Activated CD4-positive, alpha-beta T cell treated with anti-CD3 and anti-CD28 coated beads, Interleukin-2, amount 10 ng/mL, durations not matched to agents 24 days and 14 days (primary cell): ENCODE data around the gene CGRRF1. TPM values are rescaled to one million over a fixed set of nuclear protein-coding genes. Genes with fewer than 3 reads are reported as not detected.

ENCODE experiments used
- DNase-seq: peaks from one replicate; pipeline ENCODE4 v3.0.0; 2022
- H3K27ac Mint-ChIP-seq: one replicate; pipeline ENCODE4 v1.8.0; 2022; ENCODE audit warnings: mild to moderate bottlenecking, mixed read lengths
- H3K27me3 Mint-ChIP-seq: one replicate; pipeline ENCODE4 v1.8.0; 2022; ENCODE audit warnings: mixed read lengths
- H3K36me3 Mint-ChIP-seq: one replicate; pipeline ENCODE4 v1.8.0; 2022; ENCODE audit warnings: low read depth, mild to moderate bottlenecking, mixed read lengths
- H3K4me1 Mint-ChIP-seq: one replicate; pipeline ENCODE4 v1.8.0; 2021; ENCODE audit warnings: mixed read lengths
- H3K4me3 Mint-ChIP-seq: one replicate; pipeline ENCODE4 v1.8.0; 2022; ENCODE audit warnings: mild to moderate bottlenecking, moderate library complexity, mixed read lengths
- H3K9me3 Mint-ChIP-seq: one replicate; pipeline ENCODE4 v1.8.0; 2021; ENCODE audit warnings: mixed read lengths
- intact Hi-C: fragments of 100-400 bp; cut with micrococcal nuclease; formaldehyde crosslinking; loops from one replicate; pipeline ENCODE4 v1.15.1; 2023
- total RNA-seq: library from RNA; stranded (reverse); gene quantifications from 2 replicates; pipeline ENCODE4 v1.2.3, GENCODE V29; 2022

CGRRF1 gene
- total RNA-seq, 1 donor from 2014 or later, result 11.9 TPM

DNA sequence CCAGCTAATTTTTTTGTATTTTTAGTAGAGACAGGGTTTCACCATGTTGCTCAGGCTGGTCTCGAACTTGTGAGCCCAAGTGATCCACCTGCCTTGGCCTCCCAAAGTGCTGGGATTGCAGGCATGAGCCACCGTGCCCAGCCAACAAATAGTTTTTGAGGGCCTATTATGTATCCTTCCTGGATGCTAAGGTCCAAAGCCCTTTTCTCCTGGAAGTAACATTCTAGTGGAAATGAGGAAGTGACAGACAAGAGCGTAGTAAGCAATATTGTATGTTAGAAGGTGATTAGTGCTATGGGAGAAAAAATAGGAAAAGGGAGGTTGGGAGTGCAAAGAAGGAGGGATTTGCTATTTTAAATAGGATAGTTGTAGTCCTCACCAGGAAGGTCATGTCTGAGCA, 9.0 kb upstream of the CGRRF1 start:
- no peak for DNase-seq
- Mint-ChIP-seq H3K27ac (no peak overlapping the region), H3K4me1 (no peaks in the 10 kb centered on the region), H3K36me3 (no peaks in the 10 kb centered on the region), H3K27me3 (peaks cover 30% of the 10 kb centered on the region), H3K9me3 (no peaks in the 10 kb centered on the region), H3K4me3 (no peak overlapping the region)
- intact Hi-C loops, result no loop called here

DNA sequence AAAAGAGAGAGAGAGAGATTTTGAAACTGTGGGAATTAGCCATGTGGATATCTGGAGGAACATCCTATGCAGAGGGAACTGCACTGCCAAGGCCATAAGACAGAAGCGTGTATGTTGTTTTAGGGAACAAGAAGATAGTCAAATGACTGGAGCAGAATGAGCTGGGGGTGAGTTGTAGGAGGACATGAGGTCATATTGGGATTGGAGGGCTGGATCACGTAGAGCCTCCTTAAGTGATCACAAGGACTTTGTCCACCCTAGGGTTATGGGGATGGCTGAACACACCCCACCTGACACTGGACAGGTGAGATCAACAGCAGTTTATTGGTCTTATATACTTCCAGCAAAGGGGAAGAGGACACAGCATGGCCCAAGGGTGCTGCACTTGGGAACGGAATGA, 8.2 kb upstream of the CGRRF1 start:
- Mint-ChIP-seq H3K27ac (no peak overlapping the region), H3K4me1 (no peaks in the 10 kb centered on the region), H3K4me3 (no peak overlapping the region), H3K9me3 (no peaks in the 10 kb centered on the region), H3K27me3 (peaks cover 31% of the 10 kb centered on the region), H3K36me3 (no peaks in the 10 kb centered on the region)
- DNase-seq, result peak; percentile 53
- intact Hi-C loops, result no loop called here

DNA sequence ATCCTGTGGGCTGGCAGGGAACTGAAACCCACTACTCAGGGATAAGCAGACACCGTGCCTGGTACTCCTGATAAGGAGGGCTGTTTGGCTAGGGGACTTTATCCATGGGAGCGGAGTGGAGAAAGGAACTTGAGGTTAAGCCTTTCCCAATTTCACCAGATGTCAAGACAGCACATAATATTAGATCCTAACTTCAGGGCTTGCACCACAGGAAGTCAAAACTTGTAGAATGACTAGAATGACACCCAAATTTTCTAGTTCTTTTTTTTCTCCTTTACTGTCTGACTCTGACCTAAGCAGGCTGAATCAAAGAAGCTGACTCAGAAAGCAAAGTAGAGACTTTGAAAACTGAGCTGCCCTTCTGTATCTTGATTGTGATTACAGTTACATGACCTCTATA, 7.1 kb upstream of the CGRRF1 start:
- Mint-ChIP-seq H3K36me3 (no peaks in the 10 kb centered on the region), H3K27ac (no peak overlapping the region), H3K9me3 (no peaks in the 10 kb centered on the region), H3K4me1 (no peaks in the 10 kb centered on the region), H3K27me3 (peaks cover 33% of the 10 kb centered on the region), H3K4me3 (no peak overlapping the region)
- intact Hi-C loops, result no loop called here
- no peak for DNase-seq

DNA sequence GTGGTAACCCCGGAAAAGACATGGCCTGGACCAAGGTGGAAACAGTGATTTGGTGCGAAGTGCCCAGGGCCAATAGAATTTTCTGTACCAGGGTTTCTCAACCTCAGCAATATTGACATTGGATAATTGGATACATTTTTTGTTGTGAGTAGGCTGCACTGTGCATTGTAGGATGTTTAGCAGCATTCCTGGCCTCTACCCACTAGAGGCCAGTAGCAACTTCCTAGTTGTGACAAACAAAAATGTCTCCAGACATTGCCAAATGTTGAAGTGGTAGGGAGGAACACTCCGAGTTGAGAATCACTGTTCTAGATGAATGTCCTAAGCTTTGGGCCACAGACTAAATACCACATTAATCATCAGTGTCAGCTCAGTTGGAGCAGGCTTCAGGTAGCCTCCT, 6.2 kb upstream of the CGRRF1 start:
- peaks cover 27% of the 10 kb centered on the region for H3K27me3 Mint-ChIP-seq
- H3K4me3 Mint-ChIP-seq, result no peak overlapping the region
- H3K9me3 Mint-ChIP-seq, result no peaks in the 10 kb centered on the region
- no peaks in the 10 kb centered on the region for H3K4me1 Mint-ChIP-seq
- no peak for DNase-seq
- H3K36me3 Mint-ChIP-seq, result no peaks in the 10 kb centered on the region
- H3K27ac Mint-ChIP-seq, result no peak overlapping the region
- intact Hi-C loops, result no loop called here

DNA sequence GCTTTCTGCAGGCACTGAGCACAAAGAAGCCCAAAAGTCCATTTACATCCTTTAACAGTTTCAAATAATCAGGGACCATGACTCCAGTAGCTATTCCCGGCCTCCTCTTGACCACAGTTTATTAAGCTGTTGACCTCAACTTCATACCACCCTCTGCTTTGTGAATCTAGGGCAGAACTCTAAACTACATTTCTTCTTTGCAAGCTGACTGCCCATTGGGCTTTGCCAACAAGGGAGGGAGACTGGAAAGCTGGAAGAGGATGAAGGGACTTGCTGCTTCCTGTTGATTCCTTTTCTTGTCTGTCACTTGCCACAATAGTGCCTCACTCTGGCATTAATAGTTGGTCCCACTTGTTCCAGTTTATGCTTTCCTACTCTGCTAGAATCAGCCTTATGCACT, 2.7 kb downstream of the CGRRF1 start:
- H3K27ac Mint-ChIP-seq, result no peak overlapping the region
- intact Hi-C loops, result no loop called here
- H3K36me3 Mint-ChIP-seq, result peaks cover 21% of the 10 kb centered on the region

DNA sequence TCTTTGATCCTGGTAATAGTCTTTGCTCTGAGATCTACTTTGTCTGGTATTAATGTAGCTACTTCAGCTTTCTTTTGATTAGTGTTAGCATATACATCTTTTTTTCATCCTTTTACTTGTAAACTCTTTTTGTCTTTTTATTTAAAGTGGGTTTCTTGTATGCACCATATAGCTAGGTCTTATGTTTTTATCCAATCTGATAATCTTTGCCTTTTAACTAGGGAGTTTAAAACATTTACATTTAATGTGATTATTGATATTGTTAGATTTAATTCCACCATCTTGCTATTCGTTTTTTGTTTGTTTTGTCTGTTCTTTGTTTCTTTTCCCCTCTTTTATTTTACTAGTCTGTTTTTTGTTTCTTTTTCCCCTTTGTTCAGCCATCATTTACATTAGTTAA, 6.0 kb downstream of the CGRRF1 start:
- Mint-ChIP-seq H3K27me3 (no peaks in the 10 kb centered on the region), H3K27ac (no peak overlapping the region), H3K4me3 (no peak overlapping the region), H3K9me3 (no peaks in the 10 kb centered on the region), H3K4me1 (peaks cover 23% of the 10 kb centered on the region), H3K36me3 (peaks cover 24% of the 10 kb centered on the region)
- DNase-seq, result no peak
- intact Hi-C loops, result no loop called here

More for the DNA sequence above, 2.7 kb downstream of the CGRRF1 start:
- Mint-ChIP-seq H3K9me3 (no peaks in the 10 kb centered on the region), H3K27me3 (no peaks in the 10 kb centered on the region), H3K4me3 (no peak overlapping the region), H3K4me1 (peaks cover 32% of the 10 kb centered on the region)
- DNase-seq, result no peak

DNA sequence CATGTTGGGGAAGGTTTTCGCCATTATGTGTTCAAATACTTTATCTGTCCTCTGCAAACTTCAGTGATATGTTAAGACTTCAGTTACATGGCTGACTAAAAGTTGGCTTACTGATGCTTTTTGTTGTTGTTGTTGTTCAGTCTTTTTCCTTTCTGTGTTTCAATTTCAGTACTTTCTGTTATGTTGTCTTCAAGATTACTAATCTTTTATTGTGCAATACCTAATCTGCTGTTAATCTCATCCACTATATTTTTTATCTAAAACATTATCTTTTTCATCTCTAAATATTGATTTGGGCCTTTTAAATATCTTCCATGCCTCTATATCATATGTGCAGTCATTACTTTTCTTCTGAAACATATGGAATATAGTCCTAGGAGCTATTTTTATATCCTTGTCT, 7.0 kb downstream of the CGRRF1 start:
- peaks cover 16% of the 10 kb centered on the region for H3K4me1 Mint-ChIP-seq
- peaks cover 24% of the 10 kb centered on the region for H3K36me3 Mint-ChIP-seq
- H3K4me3 Mint-ChIP-seq, result no peak overlapping the region
- no peak overlapping the region for H3K27ac Mint-ChIP-seq
- no peaks in the 10 kb centered on the region for H3K27me3 Mint-ChIP-seq
- H3K9me3 Mint-ChIP-seq, result no peaks in the 10 kb centered on the region
- DNase-seq, result no peak
- intact Hi-C loops, result no loop called here

DNA sequence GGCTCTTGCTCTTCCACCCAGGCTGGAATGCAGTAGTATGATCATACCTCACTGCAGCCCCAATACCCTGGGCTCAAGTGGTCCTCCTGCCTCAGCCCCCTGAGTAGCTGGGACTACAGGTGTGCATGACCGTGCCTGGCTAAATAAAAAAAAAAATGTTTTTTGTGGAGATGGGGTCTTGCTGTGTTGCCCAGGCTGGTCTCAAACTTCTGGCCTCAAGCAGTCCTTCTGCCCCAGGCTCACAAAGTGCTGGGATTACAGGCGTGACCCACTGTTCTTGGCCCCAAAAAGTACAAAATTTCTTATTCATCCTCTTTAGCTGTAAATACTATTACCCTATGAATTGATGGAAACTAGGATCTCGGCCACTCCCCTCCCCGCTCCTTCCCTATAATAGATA, 14.7 kb downstream of the CGRRF1 start:
- intact Hi-C loops, result no loop called here
- peaks cover 2% of the 10 kb centered on the region for H3K4me1 Mint-ChIP-seq
- H3K9me3 Mint-ChIP-seq, result no peaks in the 10 kb centered on the region
- H3K36me3 Mint-ChIP-seq, result peaks cover 15% of the 10 kb centered on the region
- H3K4me3 Mint-ChIP-seq, result no peak overlapping the region
- no peaks in the 10 kb centered on the region for H3K27me3 Mint-ChIP-seq
- DNase-seq, result peak; percentile 35
- H3K27ac Mint-ChIP-seq, result no peak overlapping the region

DNA sequence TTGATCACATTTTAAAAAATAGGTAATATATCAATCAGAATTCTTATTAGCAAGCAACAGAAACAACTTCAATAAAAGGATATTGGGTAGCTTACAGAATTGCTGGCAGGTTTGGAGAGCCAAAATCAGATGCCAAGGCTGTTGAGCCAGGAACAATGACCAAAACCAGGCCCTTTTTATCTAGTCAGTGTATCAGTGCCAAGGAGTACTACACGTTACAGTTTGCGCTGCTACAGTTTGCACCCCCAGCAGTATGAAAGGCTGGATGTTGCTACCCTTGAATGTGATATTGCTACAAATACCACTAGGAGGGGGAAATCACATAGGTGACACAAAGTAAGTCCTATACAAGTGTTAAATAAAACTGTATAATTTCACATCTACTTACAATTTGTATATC, 19.3 kb downstream of the CGRRF1 start:
- H3K27me3 Mint-ChIP-seq, result no peaks in the 10 kb centered on the region
- H3K9me3 Mint-ChIP-seq, result no peaks in the 10 kb centered on the region
- H3K4me3 Mint-ChIP-seq, result no peak overlapping the region
- intact Hi-C loops, result no loop called here
- no peak for DNase-seq
- H3K27ac Mint-ChIP-seq, result no peak overlapping the region
- peaks cover 4% of the 10 kb centered on the region for H3K4me1 Mint-ChIP-seq
- H3K36me3 Mint-ChIP-seq, result peaks cover 5% of the 10 kb centered on the region

DNA sequence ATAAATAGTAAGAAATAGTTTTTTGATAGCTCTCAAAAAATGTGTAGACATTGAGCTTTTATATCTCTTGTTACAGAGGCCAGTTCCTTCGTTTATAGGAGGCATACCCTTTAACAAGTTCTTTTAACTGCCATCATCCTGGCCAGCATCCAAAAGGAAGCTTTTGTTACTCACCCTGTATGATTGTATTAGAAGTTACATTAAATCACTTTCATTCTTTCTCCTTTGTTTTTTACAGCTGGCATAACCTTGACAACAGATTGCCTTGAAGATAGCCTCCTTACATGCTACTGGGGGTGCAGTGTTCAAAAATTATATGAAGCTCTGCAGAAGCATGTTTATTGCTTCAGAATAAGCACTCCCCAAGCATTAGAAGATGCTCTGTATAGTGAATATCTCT, 20.1 kb downstream of the CGRRF1 start:
- H3K36me3 Mint-ChIP-seq, result peaks cover 6% of the 10 kb centered on the region
- peaks cover 4% of the 10 kb centered on the region for H3K4me1 Mint-ChIP-seq
- H3K27ac Mint-ChIP-seq, result no peak overlapping the region
- no peaks in the 10 kb centered on the region for H3K9me3 Mint-ChIP-seq
- DNase-seq, result no peak
- H3K4me3 Mint-ChIP-seq, result no peak overlapping the region
- intact Hi-C loops, result no loop called here
- H3K27me3 Mint-ChIP-seq, result no peaks in the 10 kb centered on the region

DNA sequence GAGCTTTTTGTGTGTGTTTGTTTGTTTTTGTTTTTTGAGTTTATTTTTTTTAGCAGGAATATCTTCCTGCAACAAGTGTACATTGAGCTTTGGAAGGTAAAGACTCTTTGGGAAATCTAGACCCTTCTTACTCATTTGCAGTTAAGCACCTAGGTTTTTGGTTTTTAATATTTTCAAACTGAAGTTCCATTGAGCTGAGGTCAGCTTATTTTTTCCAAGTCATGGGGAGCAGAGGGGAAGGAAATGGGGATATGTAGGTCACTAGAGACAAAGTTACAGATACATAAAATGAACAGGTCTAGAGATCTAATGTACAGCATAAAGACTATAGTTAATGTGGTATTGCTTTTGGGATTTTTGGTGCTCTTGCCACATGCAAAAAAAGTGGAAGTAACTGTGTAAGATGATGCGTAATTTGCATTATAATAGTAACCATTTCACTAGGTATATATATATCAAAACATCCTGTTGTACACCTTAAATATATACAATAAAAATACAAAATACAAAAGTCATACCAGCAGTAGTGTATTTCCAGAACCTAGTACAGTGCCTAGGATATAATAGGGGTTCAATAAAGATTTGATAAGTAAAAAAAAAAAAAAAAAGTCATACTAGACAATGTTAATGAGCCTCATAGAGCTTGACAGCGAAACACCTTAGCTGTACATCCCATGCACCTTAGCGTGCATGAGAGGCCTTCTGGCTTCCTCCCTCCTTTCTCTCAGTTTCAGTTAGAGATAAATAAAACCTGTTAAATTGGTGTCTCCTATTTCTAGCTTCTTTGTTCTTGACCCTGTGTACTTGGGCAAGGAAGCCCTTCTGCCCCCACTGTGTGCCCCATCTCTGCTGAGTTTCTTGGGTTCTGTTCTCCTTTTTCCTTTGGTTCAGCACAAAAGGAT, 22.7 kb downstream of the CGRRF1 start:
- DNase-seq, result no peak
- Mint-ChIP-seq H3K9me3 (no peaks in the 10 kb centered on the region), H3K36me3 (peaks cover 4% of the 10 kb centered on the region), H3K4me1 (peaks cover 4% of the 10 kb centered on the region), H3K4me3 (no peak overlapping the region), H3K27me3 (no peaks in the 10 kb centered on the region), H3K27ac (peak overlapping the region; percentile 27)
- intact Hi-C loops, result no loop called here

DNA sequence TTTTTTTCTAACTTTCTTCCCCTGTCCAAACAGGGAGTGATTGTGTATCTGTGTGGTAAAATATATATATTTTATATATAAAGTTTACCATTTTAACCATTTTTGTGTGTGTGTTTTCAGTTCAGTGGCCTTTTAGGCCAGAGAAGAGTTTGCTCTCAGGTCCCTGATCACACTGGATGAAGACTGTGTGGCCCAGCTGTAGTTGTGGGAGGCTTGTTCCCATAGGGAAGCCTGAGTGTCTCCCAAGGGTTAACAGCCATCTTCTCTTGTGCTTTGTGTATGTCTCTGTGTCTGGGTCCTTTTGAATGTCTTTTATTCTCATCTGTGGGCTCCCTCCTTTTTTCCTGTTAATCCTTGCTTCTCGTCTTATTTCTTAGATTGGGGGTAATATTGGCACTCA, 23.4 kb downstream of the CGRRF1 start:
- no peaks in the 10 kb centered on the region for H3K27me3 Mint-ChIP-seq
- H3K4me3 Mint-ChIP-seq, result no peak overlapping the region
- H3K36me3 Mint-ChIP-seq, result peaks cover 4% of the 10 kb centered on the region
- no peaks in the 10 kb centered on the region for H3K9me3 Mint-ChIP-seq
- intact Hi-C loops, result no loop called here
- H3K27ac Mint-ChIP-seq, result no peak overlapping the region
- peaks cover 4% of the 10 kb centered on the region for H3K4me1 Mint-ChIP-seq
- no peak for DNase-seq

DNA sequence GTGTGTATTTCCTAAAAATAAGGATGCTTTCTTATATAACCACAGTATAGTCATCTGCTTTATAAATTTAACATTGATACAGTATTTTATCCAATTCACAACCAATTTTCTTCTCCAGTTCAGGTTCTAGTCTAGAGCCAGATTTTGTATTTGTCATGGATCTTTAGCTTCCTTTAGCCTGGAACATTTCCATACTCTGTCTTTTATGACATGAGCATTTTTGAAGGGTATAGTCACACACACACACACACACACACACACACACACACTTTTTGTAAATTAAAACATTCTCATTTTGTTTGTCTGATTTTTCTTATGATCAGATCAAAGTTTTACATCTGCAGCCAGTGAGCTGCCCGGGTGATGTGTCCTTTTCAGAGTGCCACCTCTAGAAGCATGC, 25.4 kb downstream of the CGRRF1 start:
- H3K27ac Mint-ChIP-seq, result no peak overlapping the region
- H3K4me3 Mint-ChIP-seq, result no peak overlapping the region
- H3K4me1 Mint-ChIP-seq, result peaks cover 4% of the 10 kb centered on the region
- peaks cover 5% of the 10 kb centered on the region for H3K36me3 Mint-ChIP-seq
- no peak for DNase-seq
- no peaks in the 10 kb centered on the region for H3K27me3 Mint-ChIP-seq
- no peaks in the 10 kb centered on the region for H3K9me3 Mint-ChIP-seq
- intact Hi-C loops, result no loop called here

DNA sequence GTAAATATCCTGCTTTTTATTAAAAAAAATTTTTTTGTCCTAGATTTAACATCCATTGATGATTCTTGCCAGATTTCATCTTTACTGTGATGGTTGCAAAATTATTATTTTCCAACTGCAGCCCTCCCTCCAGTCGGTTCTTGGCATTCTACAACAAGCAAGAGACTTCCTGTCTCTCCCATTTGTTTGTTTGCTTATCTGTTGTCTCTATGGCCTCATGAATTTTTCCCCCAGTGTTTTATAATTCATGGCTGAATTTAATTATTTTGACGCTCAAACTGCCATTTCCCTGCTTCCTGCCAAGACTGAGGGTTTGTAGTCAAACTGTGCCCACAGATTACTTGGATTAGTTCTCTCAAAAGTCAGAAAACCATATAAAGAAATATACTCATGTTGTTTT, 25.9 kb downstream of the CGRRF1 start:
- intact Hi-C loops, result no loop called here
- peaks cover 4% of the 10 kb centered on the region for H3K4me1 Mint-ChIP-seq
- H3K9me3 Mint-ChIP-seq, result no peaks in the 10 kb centered on the region
- H3K36me3 Mint-ChIP-seq, result peaks cover 6% of the 10 kb centered on the region
- DNase-seq, result peak; percentile 4
- no peak overlapping the region for H3K27ac Mint-ChIP-seq
- no peaks in the 10 kb centered on the region for H3K27me3 Mint-ChIP-seq
- no peak overlapping the region for H3K4me3 Mint-ChIP-seq

DNA sequence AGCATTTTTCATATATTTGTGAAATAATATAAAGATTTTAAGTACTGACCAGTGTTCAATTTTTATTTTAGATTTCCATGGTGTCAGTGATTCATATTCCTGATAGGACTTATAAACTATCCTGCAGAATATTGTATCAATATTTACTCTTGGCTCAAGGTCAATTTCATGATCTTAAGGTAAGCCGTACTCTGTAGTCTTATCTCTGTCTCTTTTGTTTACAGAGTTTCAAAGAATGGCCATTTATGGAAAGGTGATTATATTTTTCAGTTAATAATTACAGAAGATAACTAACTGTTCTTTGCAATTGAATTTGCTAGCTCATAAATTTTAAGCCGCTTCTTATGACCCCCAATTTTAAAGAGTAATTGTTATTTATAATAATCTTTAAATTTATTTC, 27.9 kb downstream of the CGRRF1 start:
- H3K4me3 Mint-ChIP-seq, result no peak overlapping the region
- peaks cover 6% of the 10 kb centered on the region for H3K36me3 Mint-ChIP-seq
- intact Hi-C loops, result no loop called here
- no peaks in the 10 kb centered on the region for H3K9me3 Mint-ChIP-seq
- no peak for DNase-seq
- peaks cover 4% of the 10 kb centered on the region for H3K4me1 Mint-ChIP-seq
- no peaks in the 10 kb centered on the region for H3K27me3 Mint-ChIP-seq
- H3K27ac Mint-ChIP-seq, result no peak overlapping the region
